HG03175 (cell line): ENCODE results near the gene SLC6A1.

ENCODE experiments used
- ATAC-seq: cut with Tn5 transposase; IDR thresholded peaks from one replicate; pipeline ENCODE4 v1.9.1; 2021; ENCODE audit warnings: mild to moderate bottlenecking, moderate library complexity; ENCODE audit not compliant: unreplicated experiment

The SLC6A1 gene

GRCh38 chr3:11015369-11015768 lies 22.8 kb downstream of the SLC6A1 start:
- no peak for ATAC-seq

DNA sequence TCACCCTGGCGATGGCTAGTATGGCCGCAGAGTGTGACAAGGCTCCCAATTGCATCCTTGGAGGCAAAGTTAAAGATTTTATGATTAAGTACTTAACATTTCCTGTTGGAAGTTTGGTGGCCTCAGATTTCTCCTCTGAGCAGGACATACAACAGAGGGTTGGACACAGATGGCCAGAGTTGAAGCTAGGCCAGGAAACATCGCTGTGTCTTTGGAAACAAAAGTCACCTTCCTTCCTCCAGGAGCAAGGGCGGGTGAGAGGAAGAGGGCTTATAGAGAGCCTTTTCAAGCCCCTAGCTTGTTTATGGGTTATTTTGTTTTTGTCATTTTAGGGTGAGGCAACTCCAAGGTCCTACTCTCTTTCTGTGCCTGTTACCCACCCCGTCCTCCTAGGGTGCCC lies 24.2 kb downstream of the SLC6A1 start:
- ATAC-seq = no peak

DNA sequence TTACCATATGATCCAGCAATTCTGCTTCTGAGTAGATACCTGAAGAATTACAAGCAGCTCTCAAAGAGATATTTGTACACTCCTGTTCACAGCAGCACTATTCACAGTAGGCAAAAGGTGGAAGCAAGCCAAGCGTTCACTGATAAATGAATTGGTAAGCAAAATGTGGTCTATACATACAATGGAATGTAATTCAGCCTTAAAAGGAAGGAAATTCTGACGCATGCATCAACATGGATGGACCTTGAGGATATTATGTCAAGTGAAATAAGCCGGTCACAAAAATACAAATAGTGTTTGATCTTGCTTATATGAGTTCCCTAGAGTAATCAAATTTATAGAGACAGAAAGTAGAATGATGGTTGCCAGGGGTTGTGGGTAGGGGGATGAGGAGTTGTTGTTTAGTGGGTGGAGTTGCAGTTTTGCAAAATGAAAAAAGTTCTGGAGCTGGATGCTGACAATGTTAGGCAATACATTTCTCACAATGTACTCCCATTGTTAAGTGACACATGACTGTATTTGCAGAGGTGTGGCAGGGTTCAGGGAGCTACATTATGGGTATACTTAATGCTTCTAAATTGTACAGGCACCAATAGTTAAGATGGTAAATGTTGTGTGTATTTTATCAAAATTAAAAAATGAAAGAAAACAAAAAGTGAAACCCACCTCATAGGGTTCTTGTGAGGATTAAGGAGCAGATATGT lies 26.7 kb downstream of the SLC6A1 start:
- no peak for ATAC-seq

DNA sequence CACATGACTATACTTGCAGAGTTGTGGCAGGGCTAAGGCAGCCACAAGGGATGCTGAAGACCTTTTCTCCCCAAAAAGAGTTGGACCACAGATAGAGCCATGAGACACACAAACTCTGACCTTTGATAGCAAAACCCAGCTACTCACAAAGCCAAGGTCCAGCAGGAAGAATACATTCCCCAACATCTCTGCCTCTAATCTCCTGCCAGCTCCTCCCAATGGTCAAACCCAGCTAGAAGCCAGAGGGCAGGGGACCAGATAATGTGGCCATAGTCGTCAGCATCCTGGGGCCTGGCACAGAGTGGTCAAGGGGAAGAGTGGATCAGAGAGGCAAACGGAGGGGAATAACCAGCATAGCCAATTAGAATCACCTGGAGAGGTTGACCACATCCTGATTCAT lies 28.2 kb downstream of the SLC6A1 start:
- no peak for ATAC-seq

GRCh38 chr3:11021611-11022011 lies 29.1 kb downstream of the SLC6A1 start:
- ATAC-seq = no peak

GRCh38 chr3:11022115-11022514 lies 29.6 kb downstream of the SLC6A1 start:
- ATAC-seq = no peak

- no peak for ATAC-seq
These were observed 31.6 kb downstream of the SLC6A1 start for GRCh38 chr3:11024181-11024580.

GRCh38 chr3:11029948-11030347 lies 37.4 kb downstream of the SLC6A1 start:
- ATAC-seq = no peak

DNA sequence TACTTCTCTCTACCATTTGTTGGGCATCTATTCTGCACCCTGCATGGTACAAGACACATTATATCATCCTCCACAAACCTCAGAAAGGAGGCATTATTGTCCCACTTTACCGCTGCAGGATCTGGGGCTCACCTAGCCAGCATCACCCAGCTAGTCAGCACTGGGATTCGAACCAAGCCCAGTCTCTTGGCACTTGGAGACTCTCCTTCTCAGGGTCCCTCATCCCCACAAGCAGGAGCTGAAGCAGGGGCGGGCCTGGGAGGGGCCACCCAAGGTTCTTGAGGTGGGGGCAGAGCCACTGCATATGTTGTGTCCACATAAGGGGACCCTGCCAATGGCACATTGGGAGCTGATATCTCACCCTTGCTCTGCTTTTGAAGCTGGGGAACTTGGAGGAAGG lies 41.3 kb downstream of the SLC6A1 start:
- no peak for ATAC-seq

DNA sequence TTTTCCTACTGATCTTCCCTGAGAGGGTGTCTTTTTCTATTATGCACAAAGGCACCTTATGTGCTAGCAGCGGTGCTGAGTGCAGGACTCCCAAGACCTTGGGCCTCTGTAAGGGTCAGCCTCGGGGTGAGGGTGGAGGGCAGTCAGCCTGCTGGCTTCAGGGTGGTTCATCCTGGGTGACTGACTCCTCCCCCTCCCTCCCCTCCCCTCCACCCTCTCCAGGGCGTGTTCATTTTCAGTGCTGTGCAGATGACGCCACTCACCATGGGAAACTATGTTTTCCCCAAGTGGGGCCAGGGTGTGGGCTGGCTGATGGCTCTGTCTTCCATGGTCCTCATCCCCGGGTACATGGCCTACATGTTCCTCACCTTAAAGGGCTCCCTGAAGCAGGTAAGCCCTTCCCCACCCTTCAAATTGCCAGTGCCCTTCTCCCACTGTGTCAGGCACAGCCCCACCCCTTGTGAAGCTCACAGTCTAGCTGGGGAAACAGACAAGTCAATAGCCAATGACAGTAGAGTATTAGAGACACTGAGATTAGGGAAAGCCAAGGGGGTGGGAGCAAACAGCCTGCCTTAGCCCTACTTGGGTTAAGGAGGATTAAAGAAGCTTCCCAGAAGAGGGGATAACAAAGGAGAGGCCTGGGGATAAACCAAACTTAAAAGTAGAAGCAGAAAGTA lies 41.9 kb downstream of the SLC6A1 start:
- no peak for ATAC-seq

DNA sequence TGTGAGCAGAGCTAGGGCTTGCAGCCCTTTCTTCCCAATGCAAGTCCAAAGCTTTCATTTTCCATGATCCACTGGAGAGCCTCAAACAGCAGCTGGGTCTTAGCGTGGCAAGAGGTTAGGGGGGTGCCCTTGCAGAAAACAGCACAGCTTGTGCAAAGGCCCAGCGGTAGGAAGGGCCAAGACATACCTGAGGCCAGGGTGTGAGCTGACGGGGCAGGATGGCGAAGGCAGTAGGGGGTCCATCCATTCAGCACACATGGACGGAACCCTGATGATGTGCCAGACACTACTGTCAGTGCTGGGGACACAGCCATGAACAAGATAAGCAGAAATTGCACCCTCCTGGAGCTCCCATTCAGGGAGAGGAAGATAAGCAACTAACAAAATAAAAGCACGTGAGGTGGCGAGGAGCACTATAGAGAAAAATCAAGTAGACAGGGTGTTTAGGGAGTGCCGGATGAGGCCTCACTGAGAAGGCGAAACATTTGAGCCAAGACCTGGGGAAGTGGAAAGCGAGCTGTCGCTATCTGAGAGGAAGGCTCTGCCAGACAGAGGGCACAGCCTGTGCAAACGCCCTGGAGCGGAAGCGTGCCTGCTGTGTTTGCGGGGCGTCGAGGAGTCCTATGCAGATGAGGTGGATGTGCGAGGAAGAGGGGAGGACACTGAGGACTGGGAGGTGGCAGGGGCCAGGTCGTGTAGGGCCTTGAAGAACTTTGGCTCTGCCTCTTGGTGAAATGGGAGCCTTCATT lies 43.4 kb downstream of the SLC6A1 start:
- no peak for ATAC-seq

DNA sequence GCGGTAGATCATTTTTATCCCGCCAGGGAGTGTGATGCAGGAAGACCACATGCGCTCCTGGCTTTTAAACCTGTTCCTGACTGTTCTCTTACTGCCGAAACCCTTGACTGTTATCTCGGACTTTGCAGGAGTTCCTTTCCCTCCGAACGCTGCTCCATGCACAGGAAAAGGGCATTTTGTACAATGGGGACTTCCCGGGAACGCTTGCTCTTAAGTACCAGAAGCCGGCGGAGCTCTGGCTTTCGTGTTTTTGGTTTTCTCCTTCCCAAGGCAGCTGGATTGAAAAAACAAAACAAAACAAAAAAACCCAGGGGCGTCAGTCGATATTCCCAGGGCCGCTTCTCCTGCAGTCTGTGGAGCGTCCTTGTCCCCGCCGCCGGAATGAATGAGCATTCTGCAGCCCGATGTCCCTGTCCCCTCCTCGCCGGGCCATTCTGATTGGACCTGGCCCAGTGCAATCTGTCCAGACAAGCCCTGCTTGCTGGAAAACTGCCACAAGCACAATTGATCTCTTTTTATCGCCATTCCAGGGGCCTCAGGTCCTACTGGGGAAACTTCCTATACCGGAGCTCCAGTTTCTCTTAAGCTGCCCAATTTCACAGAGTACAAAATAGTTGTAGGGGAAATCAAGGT lies 44.8 kb downstream of the SLC6A1 start:
- no peak for ATAC-seq

- ATAC-seq = no peak
These were observed 45.4 kb downstream of the SLC6A1 start for GRCh38 chr3:11037976-11038375.

DNA sequence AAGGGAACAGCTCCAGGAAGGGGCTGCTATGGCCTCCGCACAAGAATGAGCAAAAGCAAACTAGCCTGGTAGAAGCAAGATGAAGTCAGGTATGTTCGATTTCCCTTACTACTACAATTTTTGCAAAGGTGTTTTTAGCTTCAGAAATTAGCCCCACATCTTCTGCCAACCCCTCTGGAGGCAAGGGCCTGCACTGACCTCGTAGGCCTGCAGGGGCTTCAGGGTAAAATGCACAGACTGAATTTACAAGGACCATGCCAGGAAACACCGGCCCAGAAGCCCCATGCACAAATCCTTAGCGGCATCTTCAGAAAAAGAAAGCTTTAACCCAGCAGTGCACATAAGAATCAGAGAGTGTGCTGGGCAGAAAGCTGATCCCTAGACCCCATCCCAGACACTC lies 53.0 kb downstream of the SLC6A1 start:
- ATAC-seq = no peak

DNA sequence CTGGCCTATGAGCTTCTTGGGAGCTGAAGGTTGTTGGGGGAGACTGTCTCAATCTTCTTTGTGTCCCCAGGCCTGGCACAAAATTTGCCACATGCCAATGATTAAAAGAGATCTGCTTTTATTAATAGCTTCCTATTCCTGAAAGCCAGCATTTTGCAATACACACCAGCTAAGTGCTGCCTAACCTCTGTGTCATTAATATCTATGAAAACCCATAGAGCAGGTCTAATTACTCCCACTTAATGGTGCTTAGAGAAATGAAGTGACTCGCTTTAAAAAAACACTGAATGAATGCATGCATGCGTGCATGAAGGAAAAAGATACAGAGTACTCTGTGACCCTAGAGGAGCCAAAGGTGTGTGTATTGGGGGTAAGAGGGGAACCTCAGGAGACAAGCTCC lies 55.0 kb downstream of the SLC6A1 start:
- no peak for ATAC-seq

DNA sequence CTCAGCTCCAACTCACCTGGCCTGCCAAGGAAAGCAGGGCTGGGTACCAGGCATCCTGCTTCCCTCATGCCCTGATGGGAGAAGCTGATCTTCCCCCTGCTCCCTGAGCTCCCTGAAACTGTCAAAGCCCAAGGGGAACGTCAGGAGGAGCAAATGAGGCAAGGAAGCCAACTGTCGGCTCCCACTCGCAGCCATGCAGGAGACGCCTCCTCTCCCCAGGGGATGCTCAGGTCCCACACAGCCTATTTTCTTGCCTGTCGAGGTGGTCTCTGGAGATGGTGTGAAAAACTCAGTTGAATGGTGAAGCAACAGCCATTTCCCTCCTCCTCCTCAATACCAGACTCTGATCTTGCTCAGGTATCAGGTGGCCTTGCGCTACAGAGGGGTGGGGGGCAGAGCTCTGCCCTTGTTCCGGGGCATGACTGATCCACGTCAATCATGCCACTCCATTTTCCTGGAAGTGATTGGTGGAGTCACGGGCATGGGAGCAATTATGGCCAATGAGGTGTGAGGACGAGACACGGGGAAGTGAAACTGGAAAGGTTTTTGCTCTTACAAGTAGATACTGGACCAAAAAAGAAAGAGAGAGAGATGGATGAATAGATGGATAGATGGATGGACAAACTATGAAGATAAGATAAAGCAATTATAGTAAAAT lies 58.2 kb downstream of the SLC6A1 start:
- no peak for ATAC-seq

- ATAC-seq = no peak
These were observed 61.5 kb downstream of the SLC6A1 start for GRCh38 chr3:11053926-11054503.

GRCh38 chr3:11054739-11055438 lies 62.3 kb downstream of the SLC6A1 start:
- ATAC-seq = no peak

DNA sequence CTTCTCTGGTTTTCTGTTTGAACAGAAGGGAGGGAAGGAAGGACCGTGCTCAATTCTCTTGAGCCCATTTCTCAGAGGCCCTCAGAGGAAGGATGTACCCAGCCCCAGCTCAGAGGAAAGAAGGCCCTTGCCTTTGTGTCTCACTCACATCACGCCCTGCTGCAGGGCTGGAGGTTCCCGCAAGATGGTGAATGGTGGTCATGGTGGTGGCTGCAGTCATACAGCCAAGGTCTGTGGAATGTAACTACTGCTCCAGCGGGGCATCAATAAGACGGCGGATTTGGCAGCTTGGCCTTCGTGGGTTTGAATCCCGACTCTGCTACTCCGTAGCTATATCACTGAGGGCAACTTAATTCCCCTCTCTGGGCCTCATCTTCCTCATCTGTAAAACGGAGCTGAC lies 62.9 kb downstream of the SLC6A1 start:
- ATAC-seq = no peak

DNA sequence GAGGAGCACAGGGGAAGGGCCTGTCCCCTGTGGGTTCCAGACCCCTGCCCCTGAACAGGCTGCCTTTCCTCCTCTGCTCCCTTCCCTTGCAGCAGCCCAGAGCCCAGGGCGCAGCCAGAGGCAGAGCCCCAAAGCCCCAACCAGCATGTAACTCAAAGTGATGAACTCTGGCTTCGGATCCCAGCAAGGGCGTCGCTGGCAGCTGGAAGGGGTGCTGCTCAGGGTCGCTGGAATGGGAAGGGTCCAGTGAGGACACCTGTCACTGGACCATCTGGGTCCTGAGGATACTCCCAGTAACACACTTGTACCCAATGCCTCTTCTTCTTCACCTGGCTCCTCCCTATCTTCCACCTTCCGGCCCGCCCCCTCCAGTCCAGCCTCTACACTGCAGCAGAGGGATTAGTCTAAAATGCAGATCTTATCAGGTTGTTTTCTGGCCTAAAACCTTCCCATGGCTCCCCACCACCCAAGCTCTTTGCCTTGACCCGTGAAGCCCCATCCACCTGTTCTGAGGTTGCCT lies 64.0 kb downstream of the SLC6A1 start:
- ATAC-seq = no peak
